OCI-LY1 (cell line): ENCODE results near the gene HOXA10.

Experiments
- CTCF ChIP-seq: fragments of 200-600 bp; sonication (generic), shearing (Covaris generic); IDR thresholded peaks from 2 replicates; pipeline ENCODE4 v1.5.1; 2017; ENCODE audit warnings: mild to moderate bottlenecking, antibody characterized with exemption, low read length, moderate library complexity, mixed read lengths
- EZH2 ChIP-seq: fragments of 200-600 bp; sonication (generic), shearing (Covaris generic); IDR thresholded peaks from 2 replicates; pipeline ENCODE4 v1.8.0; 2017; ENCODE audit warnings: borderline replicate concordance, mixed run types, mild to moderate bottlenecking, antibody characterized with exemption, low read length, moderate library complexity, mixed read lengths

- TF ChIP-seq CTCF (no peak), EZH2 (no peak)
These were observed 19.3 kb upstream of the HOXA10 start for GRCh38 chr7:27193335-27194001.
